ENCODE results near the gene PLCL2.

- no peak for TF ChIP-seq CTCF (IDR thresholded peaks at IDR 0.05; ENCODE audit: low read depth, low read length)
- TF ChIP-seq POLR2A (IDR thresholded peaks at IDR 0.05; ENCODE audit: extremely low read depth, insufficient read length): no peak
- TF ChIP-seq MYC (IDR thresholded peaks at IDR 0.05; ENCODE audit: low read depth, low read length): no peak
Measured at GRCh38 chr3:17027318-17027717, 142.6 kb downstream of the PLCL2 start.

Measured in NB4 (cell line).